ENCODE results near the gene ALDH18A1. TPM values are rescaled to one million over a fixed set of nuclear protein-coding genes. Genes with fewer than 3 reads are reported as not detected.

ALDH18A1 gene
- total and polyA plus RNA-seq, 2 donors (not counting 3 experiments of a cell fraction or from before 2014, with no cell fraction given) = 53.2 to 92.6 TPM

GRCh38 chr10:95646160-95646559 lies 10.4 kb downstream of the ALDH18A1 start:
- CTCF ChIA-PET = no interaction called here

More at GRCh38 chr10:95646160-95646559, 10.4 kb downstream of the ALDH18A1 start:
- H3K9me1 ChIP-seq (replicated peaks; ENCODE audit: control insufficient read depth, extremely low read depth, insufficient read depth, low read length) = no peaks in the 10 kb centered on the region
- H3K27me3 ChIP-seq (ENCODE audit: control insufficient read depth in 2 of 2, insufficient read depth in 2 of 2, low read length in 2 of 2) = no peaks in the 10 kb centered on the region
- no peaks in the 10 kb centered on the region for H3K4me1 ChIP-seq (ENCODE audit: control insufficient read depth, extremely low read depth, insufficient read depth, low read length)
- H3K79me2 ChIP-seq (ENCODE audit: control insufficient read depth, insufficient read depth, low read length) = peaks cover 15% of the 10 kb centered on the region
- no TSS peak for BruUV-seq (replicated peaks)
- no peaks in the 10 kb centered on the region for H3K9me3 ChIP-seq (replicated peaks; ENCODE audit: control insufficient read depth, insufficient read depth, low read length)
- H3K36me3 ChIP-seq (ENCODE audit: control insufficient read depth in 2 of 2, extremely low read depth in 1 of 2, insufficient read depth in 2 of 2, low read length in 2 of 2) = peaks cover 9 to 31% of the 10 kb centered on the region in 2 experiments
- TF ChIP-seq FOS (IDR thresholded peaks at IDR 0.05; ENCODE audit: borderline replicate concordance, insufficient read depth, low read length) = no peak
- no peak for TF ChIP-seq CTCF (IDR thresholded peaks at IDR 0.05; ENCODE audit: extremely low read depth in 1 of 2, insufficient read depth in 1 of 2, low read depth in 1 of 2, low read length in 2 of 2)
- TF ChIP-seq MYC (IDR thresholded peaks at IDR 0.05; ENCODE audit: low read depth, low read length) = no peak
- no peak for TF ChIP-seq JUN (IDR thresholded peaks at IDR 0.05; ENCODE audit: borderline replicate concordance, insufficient read depth, insufficient read length, low read depth)
- TF ChIP-seq, protein P1, sequence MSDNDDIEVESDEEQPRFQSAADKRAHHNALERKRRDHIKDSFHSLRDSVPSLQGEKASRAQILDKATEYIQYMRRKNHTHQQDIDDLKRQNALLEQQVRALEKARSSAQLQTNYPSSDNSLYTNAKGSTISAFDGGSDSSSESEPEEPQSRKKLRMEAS (IDR thresholded peaks at IDR 0.05; ENCODE audit: insufficient read depth, insufficient read length) = no peak
- no peak for TF ChIP-seq POLR2A (IDR thresholded peaks at IDR 0.05; ENCODE audit: low read depth, low read length)
- TF ChIP-seq EZH2 (IDR thresholded peaks at IDR 0.05; ENCODE audit: borderline replicate concordance, low read depth, low read length, severe bottlenecking) = no peak
- no peak for TF ChIP-seq POLR2AphosphoS5 (IDR thresholded peaks at IDR 0.05; ENCODE audit: insufficient read depth, low read depth, low read length)
- no peak for TF ChIP-seq GATA2 (IDR thresholded peaks at IDR 0.05; ENCODE audit: insufficient read depth, insufficient read length, low read depth, low read length)
- dilution Hi-C loops (cut with MboI; ENCODE audit: extremely low pct_ligation_motif_present, low sequenced_read_pairs) (no loop called here), intact Hi-C loops (cut with micrococcal nuclease) (no loop called here)
- H3K9ac ChIP-seq (replicated peaks; ENCODE audit: extremely low read depth, insufficient read depth, low read length) = no peak overlapping the region
- no peak for FAIRE-seq
- DNase-seq (ENCODE audit: low read depth, low spot score) = no peak
- no peaks in the 10 kb centered on the region for H4K20me1 ChIP-seq (replicated peaks; ENCODE audit: control insufficient read depth, extremely low read depth, insufficient read depth, low read length)
- no peak overlapping the region for H2AFZ ChIP-seq (ENCODE audit: low read depth, low read length)
- no peak overlapping the region for H3K4me3 ChIP-seq (replicated peaks in 1 of 3; ENCODE audit: insufficient read depth in 1 of 3, low read depth in 1 of 3, low read length in 3 of 3)
- POLR2A ChIA-PET = no interaction called here
- H3K4me2 ChIP-seq (ENCODE audit: insufficient read depth, low read length) = no peak overlapping the region
- H3K27ac ChIP-seq (ENCODE audit: insufficient read depth, low read depth, low read length) = no peak overlapping the region
